Measurements from ENCODE around the gene SAP30BP. TPM values are rescaled to one million over a fixed set of nuclear protein-coding genes. Genes with fewer than 3 reads are reported as not detected.

Gene SAP30BP
- total RNA-seq, 1 experiment from 2014 or later, result 149 TPM

GRCh38 chr17:75695830-75696271 is 28.7 kb downstream of the SAP30BP start:
- Histone ChIP-seq H4K20me1 (ENCODE audit: insufficient read depth) (no peaks in the 10 kb centered on the region), H3K4me1 (ENCODE audit: control insufficient read depth in 1 of 2, insufficient read depth in 2 of 2, low read length in 2 of 2) (peaks cover 96 to 100% of the 10 kb centered on the region in 2 experiments), H3K9me2 (ENCODE audit: insufficient read depth) (no peaks in the 10 kb centered on the region), H3K4me3 (replicated peaks in 1 of 2; ENCODE audit: low read depth in 1 of 2, low read length in 2 of 2) (no peak overlapping the region), H3K9ac (ENCODE audit: low read length) (peak overlapping the region; percentile 47), H3K79me2 (ENCODE audit: insufficient read depth, low read length) (peaks cover 78% of the 10 kb centered on the region), H3K36me3 (ENCODE audit: control insufficient read depth in 1 of 2, insufficient read depth in 2 of 2, low read length in 2 of 2) (peaks cover 0 to 7% of the 10 kb centered on the region in 2 experiments; a peak in 1 of 4 replicates), H3K27ac (ENCODE audit: low read depth, low read length) (peak overlapping the region; percentile 94), H3K9me3 (ENCODE audit: control insufficient read depth in 1 of 2, insufficient read depth in 1 of 2, low read depth in 1 of 2, low read length in 2 of 2) (no peaks in the 10 kb centered on the region), H2AFZ (ENCODE audit: low read depth, low read length, poor library complexity, severe bottlenecking) (no peak overlapping the region), H3K27me3 (ENCODE audit: insufficient read depth, low read length) (no peaks in the 10 kb centered on the region), H3K4me2 (ENCODE audit: low read length) (peak overlapping the region; percentile 53)
- ChIA-PET RAD21 (ENCODE audit: low non-redundant PET in 1 of 2, low total read pairs in 2 of 2, uncharacterized antibody in 2 of 2, unreplicated experiment in 2 of 2) (interaction anchor here (0.6 to 1.0 kb wide), 4 partner anchors 11 to 358 kb away, joined by 3 to 4 read pairs (median 3); partner anchors contain the start of gene ITGB4 (in 1 of the 2)), POLR2A (interaction anchor here (0.7 to 1.7 kb wide), 4 partner anchors 11 to 762 kb away, joined by 3 to 9 read pairs (median 4); partner anchors contain the start of gene ITGB4), CTCF (interaction anchor here (0.7 to 4.7 kb wide), 6 partner anchors 11 to 63 kb away, joined by 3 to 31 read pairs (median 6); no protein-coding TSS in a partner anchor)
- DNase-seq (ENCODE audit: low read depth, low spot score) (no peak), ATAC-seq (no peak)
- intact Hi-C loops (cut with micrococcal nuclease), result no loop called here
- BruUV-seq (replicated peaks), result no TSS peak
- no peak for TF ChIP-seq SP1 (IDR thresholded peaks at IDR 0.05; ENCODE audit: low read depth)
- TF ChIP-seq POLR2AphosphoS5 (IDR thresholded peaks at IDR 0.05; ENCODE audit: low read depth, low read length), result no peak
- no peak for TF ChIP-seq CEBPB (IDR thresholded peaks at IDR 0.05; ENCODE audit: low read depth)
- TF ChIP-seq EZH2 (IDR thresholded peaks at IDR 0.05), result no peak
- no peak for TF ChIP-seq EGR1 (IDR thresholded peaks at IDR 0.05; ENCODE audit: low read depth)
- TF ChIP-seq EZH2phosphoT487 (IDR thresholded peaks at IDR 0.05; ENCODE audit: borderline replicate concordance), result no peak
- TF ChIP-seq YY1 (IDR thresholded peaks at IDR 0.05; ENCODE audit: extremely low read depth, insufficient replicate concordance, low read depth, low read length), result no peak
- no peak for TF ChIP-seq JUND (IDR thresholded peaks at IDR 0.05)
- TF ChIP-seq POLR2A (IDR thresholded peaks at IDR 0.05; ENCODE audit: borderline replicate concordance, extremely low read depth, insufficient read depth, insufficient read length), result no peak
- TF ChIP-seq ZFX (IDR thresholded peaks at IDR 0.05), result no peak

GRCh38 chr17:75697651-75698291 is 30.6 kb downstream of the SAP30BP start:
- Histone ChIP-seq H3K79me2 (ENCODE audit: insufficient read depth, low read length) (peaks cover 67% of the 10 kb centered on the region), H2AFZ (ENCODE audit: low read depth, low read length, poor library complexity, severe bottlenecking) (no peak overlapping the region), H3K9me3 (ENCODE audit: control insufficient read depth in 1 of 2, insufficient read depth in 1 of 2, low read depth in 1 of 2, low read length in 2 of 2) (no peaks in the 10 kb centered on the region), H3K36me3 (ENCODE audit: control insufficient read depth in 1 of 2, insufficient read depth in 2 of 2, low read length in 2 of 2) (peaks cover 14 to 27% of the 10 kb centered on the region in 2 experiments; a peak in 3 of 4 replicates), H3K4me2 (ENCODE audit: low read length) (peak overlapping the region; percentile 74), H3K4me1 (ENCODE audit: control insufficient read depth in 1 of 2, insufficient read depth in 2 of 2, low read length in 2 of 2) (peaks cover 86 to 100% of the 10 kb centered on the region in 2 experiments), H3K27me3 (ENCODE audit: insufficient read depth, low read length) (no peaks in the 10 kb centered on the region), H4K20me1 (ENCODE audit: insufficient read depth) (no peaks in the 10 kb centered on the region), H3K9ac (ENCODE audit: low read length) (peak overlapping the region; percentile 53), H3K9me2 (ENCODE audit: insufficient read depth) (no peaks in the 10 kb centered on the region), H3K27ac (ENCODE audit: low read depth, low read length) (peak overlapping the region; percentile 94), H3K4me3 (replicated peaks in 1 of 2; ENCODE audit: low read depth in 1 of 2, low read length in 2 of 2) (no peak overlapping the region)
- BruUV-seq (replicated peaks), result no TSS peak
- RAD21 ChIA-PET (ENCODE audit: low non-redundant PET in 1 of 2, low total read pairs in 2 of 2, uncharacterized antibody in 2 of 2, unreplicated experiment in 2 of 2), result no interaction called here
- POLR2A ChIA-PET, result interaction anchor here (1.5 kb wide), 1 partner anchor 10 kb away, joined by 6 read pairs; no protein-coding TSS in a partner anchor
- intact Hi-C loops (cut with micrococcal nuclease), result no loop called here
- no peak for ATAC-seq
- CTCF ChIA-PET, result interaction anchor here (0.7 to 1.2 kb wide), 2 partner anchors 65 to 96 kb away, joined by 3 read pairs; partner anchors contain the start of gene SMIM5
- no peak for DNase-seq (ENCODE audit: low read depth, low spot score)
- TF ChIP-seq ZNF274 (IDR thresholded peaks at IDR 0.05; ENCODE audit: low read depth, low read length) (no peak), ELF1 (IDR thresholded peaks at IDR 0.05; ENCODE audit: borderline replicate concordance, low read depth) (no peak), RAD21 (IDR thresholded peaks at IDR 0.05; ENCODE audit: low read depth) (no peak), CEBPB (IDR thresholded peaks at IDR 0.05; ENCODE audit: low read depth) (no peak), REST (IDR thresholded peaks at IDR 0.05; ENCODE audit: low read depth) (no peak), SP1 (IDR thresholded peaks at IDR 0.05; ENCODE audit: low read depth) (no peak), ZFX (IDR thresholded peaks at IDR 0.05) (no peak)
